ENCODE data around the gene MAG.

The MAG gene, protein sequence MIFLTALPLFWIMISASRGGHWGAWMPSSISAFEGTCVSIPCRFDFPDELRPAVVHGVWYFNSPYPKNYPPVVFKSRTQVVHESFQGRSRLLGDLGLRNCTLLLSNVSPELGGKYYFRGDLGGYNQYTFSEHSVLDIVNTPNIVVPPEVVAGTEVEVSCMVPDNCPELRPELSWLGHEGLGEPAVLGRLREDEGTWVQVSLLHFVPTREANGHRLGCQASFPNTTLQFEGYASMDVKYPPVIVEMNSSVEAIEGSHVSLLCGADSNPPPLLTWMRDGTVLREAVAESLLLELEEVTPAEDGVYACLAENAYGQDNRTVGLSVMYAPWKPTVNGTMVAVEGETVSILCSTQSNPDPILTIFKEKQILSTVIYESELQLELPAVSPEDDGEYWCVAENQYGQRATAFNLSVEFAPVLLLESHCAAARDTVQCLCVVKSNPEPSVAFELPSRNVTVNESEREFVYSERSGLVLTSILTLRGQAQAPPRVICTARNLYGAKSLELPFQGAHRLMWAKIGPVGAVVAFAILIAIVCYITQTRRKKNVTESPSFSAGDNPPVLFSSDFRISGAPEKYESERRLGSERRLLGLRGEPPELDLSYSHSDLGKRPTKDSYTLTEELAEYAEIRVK

DNA sequence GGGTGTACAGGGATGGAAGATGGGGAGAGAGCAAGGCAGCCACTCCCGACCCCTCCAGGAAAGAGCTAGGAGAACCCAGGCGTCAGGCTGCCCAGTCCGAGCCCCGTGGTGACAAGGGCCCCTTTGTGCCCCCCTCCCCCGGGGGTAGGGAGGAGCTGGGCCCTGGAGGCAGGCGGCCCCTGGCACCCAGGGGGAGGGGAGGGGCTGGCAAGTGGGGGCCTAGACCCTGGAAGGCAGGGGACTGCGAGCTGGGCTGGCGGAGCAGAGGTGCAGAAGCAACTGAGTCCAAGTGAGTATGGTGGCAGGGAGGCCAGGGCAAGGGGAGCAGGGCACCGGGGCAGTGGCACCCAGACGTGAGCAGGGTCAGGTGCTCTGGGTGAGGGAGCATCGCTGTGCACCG, at the start of gene MAG:
Gene MAG, plus strand, starts transcription at position 246 of the 400 bp plus-strand sequence. CDS start 3,248 bp downstream, outside the sequence.
- TF ChIP-seq SNAI2 (CRISPR knock-in tag; IDR thresholded peaks at IDR 0.05) (no peak), OSR1 (CRISPR knock-in tag; IDR thresholded peaks at IDR 0.05) (no peak), ZFP3 (CRISPR knock-in tag; IDR thresholded peaks at IDR 0.05) (no peak), ZNF70 (CRISPR knock-in tag; IDR thresholded peaks at IDR 0.05) (no peak), TCF4 (CRISPR knock-in tag; IDR thresholded peaks at IDR 0.05; ENCODE audit: borderline replicate concordance) (no peak), POU6F1 (CRISPR knock-in tag; IDR thresholded peaks at IDR 0.05; ENCODE audit: borderline replicate concordance, low read depth) (no peak), ZNF8 (CRISPR knock-in tag; IDR thresholded peaks at IDR 0.05) (no peak)
- ATAC-seq, result no peak

GRCh38 chr19:35246466-35247092, 45.4 kb upstream of the MAG start:
- TF ChIP-seq ZFP30 (CRISPR knock-in tag; IDR thresholded peaks at IDR 0.05) (no peak), SNAI2 (CRISPR knock-in tag; IDR thresholded peaks at IDR 0.05) (no peak), TOX (CRISPR knock-in tag; IDR thresholded peaks at IDR 0.05; ENCODE audit: borderline replicate concordance) (no peak), ZNF565 (CRISPR knock-in tag; conservative IDR thresholded peaks at IDR 0.05; ENCODE audit: low read depth) (no peak), ZNF70 (CRISPR knock-in tag; IDR thresholded peaks at IDR 0.05) (no peak), PATZ1 (CRISPR knock-in tag; IDR thresholded peaks at IDR 0.05; ENCODE audit: borderline replicate concordance) (no peak), ESRRG (CRISPR knock-in tag; IDR thresholded peaks at IDR 0.05) (no peak), ZC3H10 (CRISPR knock-in tag; IDR thresholded peaks at IDR 0.05) (no peak), TCF4 (CRISPR knock-in tag; IDR thresholded peaks at IDR 0.05; ENCODE audit: borderline replicate concordance) (no peak)
- TF ChIP-seq, protein P1, sequence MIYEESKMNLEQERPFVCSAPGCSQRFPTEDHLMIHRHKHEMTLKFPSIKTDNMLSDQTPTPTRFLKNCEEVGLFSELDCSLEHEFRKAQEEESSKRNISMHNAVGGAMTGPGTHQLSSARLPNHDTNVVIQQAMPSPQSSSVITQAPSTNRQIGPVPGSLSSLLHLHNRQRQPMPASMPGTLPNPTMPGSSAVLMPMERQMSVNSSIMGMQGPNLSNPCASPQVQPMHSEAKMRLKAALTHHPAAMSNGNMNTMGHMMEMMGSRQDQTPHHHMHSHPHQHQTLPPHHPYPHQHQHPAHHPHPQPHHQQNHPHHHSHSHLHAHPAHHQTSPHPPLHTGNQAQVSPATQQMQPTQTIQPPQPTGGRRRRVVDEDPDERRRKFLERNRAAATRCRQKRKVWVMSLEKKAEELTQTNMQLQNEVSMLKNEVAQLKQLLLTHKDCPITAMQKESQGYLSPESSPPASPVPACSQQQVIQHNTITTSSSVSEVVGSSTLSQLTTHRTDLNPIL (CRISPR knock-in tag; IDR thresholded peaks at IDR 0.05; ENCODE audit: low read depth), result no peak

DNA sequence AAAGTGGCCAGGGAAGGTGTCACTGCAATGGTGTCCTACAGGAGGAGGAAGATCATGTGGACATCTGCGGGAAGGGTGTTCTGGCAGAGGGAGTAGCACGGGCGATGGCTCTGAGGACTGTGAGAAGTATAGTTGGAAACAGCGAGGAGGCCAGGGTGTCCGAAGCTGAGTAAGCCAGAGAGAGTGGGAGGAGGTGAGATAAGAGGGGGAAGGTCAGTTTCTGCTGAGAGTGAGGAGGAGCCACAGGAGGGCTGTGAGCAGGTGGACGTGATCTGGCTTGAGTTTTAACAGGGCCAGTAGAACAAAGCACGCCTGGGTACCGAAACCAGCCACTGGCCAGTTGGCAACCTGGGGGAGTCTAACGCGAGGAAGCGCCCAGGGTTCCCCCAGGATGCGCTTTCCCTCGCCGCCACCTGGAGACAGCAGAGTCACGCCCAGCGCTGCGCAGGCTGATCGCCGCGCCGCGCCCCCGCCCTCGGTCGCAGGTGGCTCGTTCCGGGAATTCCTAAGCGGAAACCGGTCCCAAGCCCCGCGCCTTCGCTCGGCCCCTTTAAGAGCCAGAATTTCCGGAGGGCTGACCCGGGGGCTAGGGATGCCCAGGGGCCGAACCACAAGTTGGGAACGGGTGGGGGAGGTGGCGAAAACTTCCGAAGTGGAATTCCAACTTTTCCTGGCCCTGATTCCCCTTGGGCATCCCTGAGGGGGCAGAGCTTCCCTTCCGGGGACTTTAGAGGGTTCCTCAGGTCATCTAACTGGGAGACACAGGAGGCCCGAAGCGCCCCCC, 44.2 kb upstream of the MAG start:
- ATAC-seq, result no peak
- TF ChIP-seq GLIS3 (CRISPR knock-in tag; IDR thresholded peaks at IDR 0.05) (no peak), OSR1 (CRISPR knock-in tag; IDR thresholded peaks at IDR 0.05) (no peak), POU6F1 (CRISPR knock-in tag; IDR thresholded peaks at IDR 0.05; ENCODE audit: borderline replicate concordance, low read depth) (no peak), BACH2 (CRISPR knock-in tag; IDR thresholded peaks at IDR 0.05; ENCODE audit: borderline replicate concordance) (no peak), SNAI2 (CRISPR knock-in tag; IDR thresholded peaks at IDR 0.05) (no peak), CSDC2 (CRISPR knock-in tag; IDR thresholded peaks at IDR 0.05) (no peak), ZNF8 (CRISPR knock-in tag; IDR thresholded peaks at IDR 0.05) (no peak), TSHZ2 (CRISPR knock-in tag; IDR thresholded peaks at IDR 0.05) (no peak), ESRRG (CRISPR knock-in tag; IDR thresholded peaks at IDR 0.05) (no peak)

More at GRCh38 chr19:35246466-35247092, 45.4 kb upstream of the MAG start:
- ATAC-seq, result no peak

All from SK-N-SH treated with all-trans-retinoic acid at 6 μM for 48 hours (cell line).